HTERT RPE-1 (cell line): ENCODE data around the gene ARHGAP23.

Experiments used
- in situ Hi-C: fragments of 300-500 bp; cut with MboI; formaldehyde crosslinking; loops from 4 replicates; pipeline ENCODE4 v1.14.3; 2020; ENCODE audit warnings: low sequenced_read_pairs

Gene ARHGAP23

GRCh38 chr17:38545531-38546225 is 117.4 kb downstream of the ARHGAP23 start:
- in situ Hi-C loops, result no loop called here

GRCh38 chr17:38546396-38546795 is 118.1 kb downstream of the ARHGAP23 start:
- in situ Hi-C loops, result no loop called here

- in situ Hi-C loops, result no loop called here
Observed at GRCh38 chr17:38547444-38547843, 119.2 kb downstream of the ARHGAP23 start.

- in situ Hi-C loops, result no loop called here
Observed at GRCh38 chr17:38549285-38549684, 121.0 kb downstream of the ARHGAP23 start.

GRCh38 chr17:38550661-38551060 is 122.4 kb downstream of the ARHGAP23 start:
- in situ Hi-C loops, result no loop called here

GRCh38 chr17:38551121-38551520 is 122.9 kb downstream of the ARHGAP23 start:
- in situ Hi-C loops, result no loop called here

GRCh38 chr17:38552343-38552742 is 124.1 kb downstream of the ARHGAP23 start:
- in situ Hi-C loops, result no loop called here

- in situ Hi-C loops, result no loop called here
Observed at GRCh38 chr17:38554430-38555350, 126.4 kb downstream of the ARHGAP23 start.

GRCh38 chr17:38556239-38556638 is 128.0 kb downstream of the ARHGAP23 start:
- in situ Hi-C loops, result no loop called here

- in situ Hi-C loops, result no loop called here
Observed at GRCh38 chr17:38557396-38557795, 129.1 kb downstream of the ARHGAP23 start.

- in situ Hi-C loops, result no loop called here
Observed at GRCh38 chr17:38557836-38558727, 129.8 kb downstream of the ARHGAP23 start.

GRCh38 chr17:38558728-38559050 is 130.4 kb downstream of the ARHGAP23 start:
- in situ Hi-C loops, result no loop called here

GRCh38 chr17:38559051-38559879 is 131.0 kb downstream of the ARHGAP23 start:
- in situ Hi-C loops, result no loop called here

- in situ Hi-C loops, result no loop called here
Observed at GRCh38 chr17:38559880-38560230, 131.6 kb downstream of the ARHGAP23 start.

GRCh38 chr17:38560503-38561318 is 132.4 kb downstream of the ARHGAP23 start:
- in situ Hi-C loops, result no loop called here

- in situ Hi-C loops, result no loop called here
Observed at GRCh38 chr17:38561416-38562214, 133.4 kb downstream of the ARHGAP23 start.
